HepG2 (cell line): ENCODE data around the gene SLC38A3. TPM values are rescaled to one million over a fixed set of nuclear protein-coding genes. Genes with fewer than 3 reads are reported as not detected.

Experiments
- BCL6 ChIP-seq: IDR thresholded peaks from 2 replicates; pipeline ENCODE4 v1.6.1; 2016; ENCODE audit warnings: missing genetic modification reagents, missing compliant biosample characterization
- EED ChIP-seq: sonication (generic); formaldehyde crosslinking; IDR thresholded peaks from 2 replicates; pipeline ENCODE4 v1.5.0; 2020; ENCODE audit warnings: mild to moderate bottlenecking, missing genetic modification reagents
- FOSL2 ChIP-seq: sonication (generic); formaldehyde crosslinking; IDR thresholded peaks from 2 replicates; pipeline ENCODE4 v1.4.0; 2020; ENCODE audit warnings: missing genetic modification reagents
- HNF4G ChIP-seq, 2 experiments: sonication (generic) in 1 of 2; formaldehyde crosslinking in 1 of 2; IDR thresholded peaks; 2 replicates each; pipeline versions ENCODE4 v1.4.0 to v1.6.1; 2011 to 2020; ENCODE audit warnings: borderline replicate concordance in 2 of 2, low read depth in 2 of 2, mild to moderate bottlenecking in 2 of 2, low read length in 1 of 2, missing genetic modification reagents in 1 of 2, moderate library complexity in 1 of 2
- MTA1 ChIP-seq: sonication (generic); formaldehyde crosslinking; IDR thresholded peaks from 2 replicates; pipeline ENCODE4 v1.4.0; 2020; ENCODE audit warnings: missing genetic modification reagents, mild to moderate bottlenecking, borderline replicate concordance
- NFKBIZ ChIP-seq: IDR thresholded peaks from 2 replicates; pipeline ENCODE4 v1.6.1; 2018; ENCODE audit warnings: missing genetic modification reagents, missing compliant biosample characterization
- NR1H2 ChIP-seq: sonication (generic); formaldehyde crosslinking; IDR thresholded peaks from 2 replicates; pipeline ENCODE4 v1.8.1; 2022; ENCODE audit warnings: low read depth, missing genetic modification reagents, borderline replicate concordance
- POLR2AphosphoS5 ChIP-seq: IDR thresholded peaks from 2 replicates; pipeline ENCODE4 v1.6.1; 2012; ENCODE audit warnings: low read depth, low read length
- REPIN1 ChIP-seq: sonication (generic); formaldehyde crosslinking; IDR thresholded peaks from 2 replicates; pipeline ENCODE4 v1.8.0; 2022; ENCODE audit warnings: missing genetic modification reagents, low read depth, mild to moderate bottlenecking, borderline replicate concordance
- TCF7 ChIP-seq: sonication (generic); IDR thresholded peaks from 2 replicates; pipeline ENCODE4 v1.6.1; 2016; ENCODE audit warnings: antibody characterized with exemption, low read depth
- U2AF1 ChIP-seq: fragments of 200-400 bp; formaldehyde crosslinking; optimal IDR thresholded peaks from 2 replicates; pipeline ENCODE3; 2017; ENCODE audit warnings: mild to moderate bottlenecking, low read depth, low read length
- ZBTB7B ChIP-seq: sonication (generic); formaldehyde crosslinking; IDR thresholded peaks from 2 replicates; pipeline ENCODE4 v1.4.0; 2020; ENCODE audit warnings: missing genetic modification reagents
- ZNF564 ChIP-seq: sonication (generic); formaldehyde crosslinking; IDR thresholded peaks from 2 replicates; pipeline ENCODE4 v1.8.1; 2023; ENCODE audit warnings: mild to moderate bottlenecking, missing genetic modification reagents
- ZNF567 ChIP-seq: sonication (generic); formaldehyde crosslinking; IDR thresholded peaks from 2 replicates; pipeline ENCODE4 v1.8.1; 2023; ENCODE audit warnings: mild to moderate bottlenecking, missing genetic modification reagents, borderline replicate concordance
- polyA plus RNA-seq, 8 experiments: library from polyadenylated mRNA; depleted of rRNA in 3 of 8; stranded (reverse) in 7 of 8; unstranded in 1 of 8; fragments of >200 nt; fragmentation: Illumina TruSeq in 4 of 8; extraction: Trizol in 4 of 8; gene quantifications; 2 replicates each; pipeline versions ENCODE4 v1.2.1 to v1.2.3, GENCODE V29; 2011 to 2016; ENCODE audit warnings: low read depth in 4 of 8, missing spikeins in 1 of 8, mixed read lengths in 1 of 8; ENCODE audit not compliant: insufficient read depth in 1 of 8
- total RNA-seq, 5 experiments: library from RNA; depleted of rRNA; stranded (reverse); fragments of >200 nt; fragmentation: Illumina TruSeq; extraction: Trizol; gene quantifications; 2 replicates each; pipeline ENCODE4 v1.2.3, GENCODE V29; 2016; ENCODE audit warnings: low read depth in 1 of 5
- TF ChIP-seq, protein P1 (sequence below): sonication (generic); formaldehyde crosslinking; IDR thresholded peaks from 2 replicates; pipeline ENCODE4 v1.5.0; 2020; ENCODE audit warnings: missing genetic modification reagents
- TF ChIP-seq, protein P2 (sequence below): sonication (generic); formaldehyde crosslinking; IDR thresholded peaks from 2 replicates; pipeline ENCODE4 v1.4.0; 2020; ENCODE audit warnings: missing genetic modification reagents
- TF ChIP-seq, protein P3 (sequence below): sonication (generic); formaldehyde crosslinking; IDR thresholded peaks from 2 replicates; pipeline ENCODE4 v1.5.0; 2020; ENCODE audit warnings: mild to moderate bottlenecking, missing genetic modification reagents
- TF ChIP-seq, protein P4 (sequence below): sonication (generic); formaldehyde crosslinking; IDR thresholded peaks from 2 replicates; pipeline ENCODE4 v1.4.0; 2020; ENCODE audit warnings: missing genetic modification reagents

Gene SLC38A3
- total and polyA plus RNA-seq, 2 of the 13 experiments (the other 11 are each of a cell fraction or from before 2014, with no cell fraction given): 29.8 to 164 TPM

DNA sequence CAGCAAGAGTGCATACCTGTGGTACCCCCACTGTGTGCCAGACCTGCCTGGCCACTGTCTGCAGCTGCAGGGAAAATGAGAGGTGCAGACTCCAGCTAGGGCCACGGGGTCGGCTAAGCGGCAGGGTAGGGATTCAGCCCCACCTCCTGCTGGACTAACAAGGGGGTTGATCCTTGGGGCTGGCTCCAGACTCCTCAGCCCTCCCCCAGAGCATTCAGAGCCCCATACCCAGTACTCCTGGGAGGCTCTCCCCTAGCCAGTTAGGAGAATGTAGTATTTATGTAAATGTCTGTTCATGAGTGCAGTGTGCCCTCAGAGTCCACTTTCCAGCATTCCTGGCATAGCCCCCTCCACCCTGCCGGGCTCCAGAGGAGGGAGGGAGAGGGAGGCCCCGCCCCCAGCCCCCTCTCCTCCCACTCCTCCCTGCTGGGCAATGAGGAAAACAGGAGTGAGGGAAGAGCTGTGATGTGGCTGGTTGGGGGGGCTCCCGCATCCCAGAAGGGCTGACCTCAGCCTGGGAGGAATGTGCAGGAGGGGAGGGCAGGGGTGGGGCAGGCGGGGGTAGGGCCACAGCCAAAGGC lies 59.4 kb downstream of the SLC38A3 start (continued):
- TF ChIP-seq, protein P1, sequence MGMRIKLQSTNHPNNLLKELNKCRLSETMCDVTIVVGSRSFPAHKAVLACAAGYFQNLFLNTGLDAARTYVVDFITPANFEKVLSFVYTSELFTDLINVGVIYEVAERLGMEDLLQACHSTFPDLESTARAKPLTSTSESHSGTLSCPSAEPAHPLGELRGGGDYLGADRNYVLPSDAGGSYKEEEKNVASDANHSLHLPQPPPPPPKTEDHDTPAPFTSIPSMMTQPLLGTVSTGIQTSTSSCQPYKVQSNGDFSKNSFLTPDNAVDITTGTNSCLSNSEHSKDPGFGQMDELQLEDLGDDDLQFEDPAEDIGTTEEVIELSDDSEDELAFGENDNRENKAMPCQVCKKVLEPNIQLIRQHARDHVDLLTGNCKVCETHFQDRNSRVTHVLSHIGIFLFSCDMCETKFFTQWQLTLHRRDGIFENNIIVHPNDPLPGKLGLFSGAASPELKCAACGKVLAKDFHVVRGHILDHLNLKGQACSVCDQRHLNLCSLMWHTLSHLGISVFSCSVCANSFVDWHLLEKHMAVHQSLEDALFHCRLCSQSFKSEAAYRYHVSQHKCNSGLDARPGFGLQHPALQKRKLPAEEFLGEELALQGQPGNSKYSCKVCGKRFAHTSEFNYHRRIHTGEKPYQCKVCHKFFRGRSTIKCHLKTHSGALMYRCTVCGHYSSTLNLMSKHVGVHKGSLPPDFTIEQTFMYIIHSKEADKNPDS (CRISPR knock-in tag): 0 out of 2 replicates have a peak, but pooled peaks have one; percentile 18
- TF ChIP-seq ZNF564 (CRISPR knock-in tag) (no peak), ZNF567 (0 out of 2 replicates have a peak, but pooled peaks have one; percentile 1), MTA1 (peak; percentile 83; the same call in 1 of the 2 replicates), POLR2AphosphoS5 (peak; percentile 47), TCF7 (0 out of 2 replicates have a peak, but pooled peaks have one; percentile 25), BCL6 (CRISPR knock-in tag) (peak; percentile 45; the same call in 1 of the 2 replicates), NR1H2 (CRISPR knock-in tag) (no peak), FOSL2 (peak; percentile 74), HNF4G (IDR thresholded peaks at IDR 0.05; ENCODE audit: borderline replicate concordance, low read depth, low read length) (peak; percentile 57; the same call in 1 of the 2 replicates), HNF4G (CRISPR knock-in tag; IDR thresholded peaks at IDR 0.05; ENCODE audit: borderline replicate concordance, low read depth) (no peak), U2AF1 (no peak), NFKBIZ (peak; percentile 48; the same call in 1 of the 2 replicates), REPIN1 (CRISPR knock-in tag) (0 out of 2 replicates have a peak, but pooled peaks have one; percentile 11), ZBTB7B (CRISPR knock-in tag) (peak; percentile 37; the same call in 1 of the 2 replicates), EED (no peak)
- TF ChIP-seq, protein P2, sequence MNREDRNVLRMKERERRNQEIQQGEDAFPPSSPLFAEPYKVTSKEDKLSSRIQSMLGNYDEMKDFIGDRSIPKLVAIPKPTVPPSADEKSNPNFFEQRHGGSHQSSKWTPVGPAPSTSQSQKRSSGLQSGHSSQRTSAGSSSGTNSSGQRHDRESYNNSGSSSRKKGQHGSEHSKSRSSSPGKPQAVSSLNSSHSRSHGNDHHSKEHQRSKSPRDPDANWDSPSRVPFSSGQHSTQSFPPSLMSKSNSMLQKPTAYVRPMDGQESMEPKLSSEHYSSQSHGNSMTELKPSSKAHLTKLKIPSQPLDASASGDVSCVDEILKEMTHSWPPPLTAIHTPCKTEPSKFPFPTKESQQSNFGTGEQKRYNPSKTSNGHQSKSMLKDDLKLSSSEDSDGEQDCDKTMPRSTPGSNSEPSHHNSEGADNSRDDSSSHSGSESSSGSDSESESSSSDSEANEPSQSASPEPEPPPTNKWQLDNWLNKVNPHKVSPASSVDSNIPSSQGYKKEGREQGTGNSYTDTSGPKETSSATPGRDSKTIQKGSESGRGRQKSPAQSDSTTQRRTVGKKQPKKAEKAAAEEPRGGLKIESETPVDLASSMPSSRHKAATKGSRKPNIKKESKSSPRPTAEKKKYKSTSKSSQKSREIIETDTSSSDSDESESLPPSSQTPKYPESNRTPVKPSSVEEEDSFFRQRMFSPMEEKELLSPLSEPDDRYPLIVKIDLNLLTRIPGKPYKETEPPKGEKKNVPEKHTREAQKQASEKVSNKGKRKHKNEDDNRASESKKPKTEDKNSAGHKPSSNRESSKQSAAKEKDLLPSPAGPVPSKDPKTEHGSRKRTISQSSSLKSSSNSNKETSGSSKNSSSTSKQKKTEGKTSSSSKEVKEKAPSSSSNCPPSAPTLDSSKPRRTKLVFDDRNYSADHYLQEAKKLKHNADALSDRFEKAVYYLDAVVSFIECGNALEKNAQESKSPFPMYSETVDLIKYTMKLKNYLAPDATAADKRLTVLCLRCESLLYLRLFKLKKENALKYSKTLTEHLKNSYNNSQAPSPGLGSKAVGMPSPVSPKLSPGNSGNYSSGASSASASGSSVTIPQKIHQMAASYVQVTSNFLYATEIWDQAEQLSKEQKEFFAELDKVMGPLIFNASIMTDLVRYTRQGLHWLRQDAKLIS (CRISPR knock-in tag): no peak
- TF ChIP-seq, protein P3, sequence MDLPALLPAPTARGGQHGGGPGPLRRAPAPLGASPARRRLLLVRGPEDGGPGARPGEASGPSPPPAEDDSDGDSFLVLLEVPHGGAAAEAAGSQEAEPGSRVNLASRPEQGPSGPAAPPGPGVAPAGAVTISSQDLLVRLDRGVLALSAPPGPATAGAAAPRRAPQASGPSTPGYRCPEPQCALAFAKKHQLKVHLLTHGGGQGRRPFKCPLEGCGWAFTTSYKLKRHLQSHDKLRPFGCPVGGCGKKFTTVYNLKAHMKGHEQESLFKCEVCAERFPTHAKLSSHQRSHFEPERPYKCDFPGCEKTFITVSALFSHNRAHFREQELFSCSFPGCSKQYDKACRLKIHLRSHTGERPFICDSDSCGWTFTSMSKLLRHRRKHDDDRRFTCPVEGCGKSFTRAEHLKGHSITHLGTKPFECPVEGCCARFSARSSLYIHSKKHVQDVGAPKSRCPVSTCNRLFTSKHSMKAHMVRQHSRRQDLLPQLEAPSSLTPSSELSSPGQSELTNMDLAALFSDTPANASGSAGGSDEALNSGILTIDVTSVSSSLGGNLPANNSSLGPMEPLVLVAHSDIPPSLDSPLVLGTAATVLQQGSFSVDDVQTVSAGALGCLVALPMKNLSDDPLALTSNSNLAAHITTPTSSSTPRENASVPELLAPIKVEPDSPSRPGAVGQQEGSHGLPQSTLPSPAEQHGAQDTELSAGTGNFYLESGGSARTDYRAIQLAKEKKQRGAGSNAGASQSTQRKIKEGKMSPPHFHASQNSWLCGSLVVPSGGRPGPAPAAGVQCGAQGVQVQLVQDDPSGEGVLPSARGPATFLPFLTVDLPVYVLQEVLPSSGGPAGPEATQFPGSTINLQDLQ (CRISPR knock-in tag): 0 out of 2 replicates have a peak, but pooled peaks have one; percentile 19
- TF ChIP-seq, protein P4, sequence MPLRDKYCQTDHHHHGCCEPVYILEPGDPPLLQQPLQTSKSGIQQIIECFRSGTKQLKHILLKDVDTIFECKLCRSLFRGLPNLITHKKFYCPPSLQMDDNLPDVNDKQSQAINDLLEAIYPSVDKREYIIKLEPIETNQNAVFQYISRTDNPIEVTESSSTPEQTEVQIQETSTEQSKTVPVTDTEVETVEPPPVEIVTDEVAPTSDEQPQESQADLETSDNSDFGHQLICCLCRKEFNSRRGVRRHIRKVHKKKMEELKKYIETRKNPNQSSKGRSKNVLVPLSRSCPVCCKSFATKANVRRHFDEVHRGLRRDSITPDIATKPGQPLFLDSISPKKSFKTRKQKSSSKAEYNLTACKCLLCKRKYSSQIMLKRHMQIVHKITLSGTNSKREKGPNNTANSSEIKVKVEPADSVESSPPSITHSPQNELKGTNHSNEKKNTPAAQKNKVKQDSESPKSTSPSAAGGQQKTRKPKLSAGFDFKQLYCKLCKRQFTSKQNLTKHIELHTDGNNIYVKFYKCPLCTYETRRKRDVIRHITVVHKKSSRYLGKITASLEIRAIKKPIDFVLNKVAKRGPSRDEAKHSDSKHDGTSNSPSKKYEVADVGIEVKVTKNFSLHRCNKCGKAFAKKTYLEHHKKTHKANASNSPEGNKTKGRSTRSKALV: no peak
